Body of pancreas (tissue), 4 donors: ENCODE results near the gene ZNF837. TPM values are rescaled to one million over a fixed set of nuclear protein-coding genes. Genes with fewer than 3 reads are reported as not detected.
A peak's percentile ranks its signal among the peaks of the same experiment; 100 is the strongest.

Experiments
- ATAC-seq: fragments of 150-250 bp; one replicate; pipeline ENCODE4 v1.9.1; 2016
- DNase-seq, 4 donors: peaks; one replicate each; pipeline ENCODE4 v3.0.0-alpha.2; 2019
- H3K27ac ChIP-seq, 4 donors: fragments of 200-600 bp; sonication (generic); 1 replicate in 3 of 4; 2 replicates in 1 of 4; pipeline versions ENCODE4 v1.5.1 to v1.6.1; 2016 to 2019; ENCODE audit warnings: mild to moderate bottlenecking in 1 of 4, mixed read lengths in 1 of 4, moderate library complexity in 1 of 4
- H3K27me3 ChIP-seq, 2 donors: fragments of 200-600 bp; sonication (generic); one replicate each; pipeline ENCODE4 v1.6.0; 2016; ENCODE audit warnings: mild to moderate bottlenecking in 1 of 2
- H3K36me3 ChIP-seq, 2 donors: fragments of 200-600 bp; sonication (generic); replicated peaks in 1 of 2; 2 replicates each; pipeline ENCODE4 v1.5.1; 2016; ENCODE audit warnings: low read depth in 2 of 2; ENCODE audit not compliant: insufficient read depth in 1 of 2
- H3K4me1 ChIP-seq: fragments of 200-600 bp; sonication (generic); one replicate; pipeline ENCODE4 v1.6.0; 2016
- H3K4me3 ChIP-seq, 2 donors: fragments of 200-600 bp; sonication (generic); 1 replicate in 1 of 2; 2 replicates in 1 of 2; pipeline ENCODE4 v1.5.1; 2016 to 2019
- H3K9me3 ChIP-seq, 3 donors: fragments of 200-600 bp; sonication (generic); 1 replicate in 2 of 3; 2 replicates in 1 of 3; pipeline ENCODE4 v1.5.1; 2016
- POLR2A ChIP-seq, 3 donors: fragments of 450-650 bp; IDR thresholded peaks; one replicate each; pipeline ENCODE4 v1.6.1; 2016; ENCODE audit warnings: antibody characterized with exemption in 3 of 3, mild to moderate bottlenecking in 2 of 3
- WGBS, 2 donors: methylation state at CpG; one replicate each; pipeline ENCODE4 v1.1.5; 2017; 5-methylcytosine and 5-hydroxymethylcytosine counted together
- intact Hi-C: fragments of 100-400 bp; cut with DNase I; formaldehyde crosslinking; loops from one replicate; pipeline ENCODE4 v1.15.1; 2023
- total RNA-seq, 2 donors: library from RNA; depleted of rRNA; stranded (reverse); fragments of >200 nt; gene quantifications; one replicate each; pipeline ENCODE4 v1.1.0, GENCODE V29; 2016
- TF ChIP-seq, protein P1 (sequence below), 7 experiments: fragments of 450-650 bp in 4 of 7; fragments of 200-600 bp in 3 of 7; sonication (generic) in 3 of 7; IDR thresholded peaks; one replicate each; pipeline ENCODE4 v1.5.1; 2016 to 2019; ENCODE audit warnings: antibody characterized with exemption in 7 of 7

Gene ZNF837
- total RNA-seq, 2 donors from 2014 or later: 7.3 to 15.2 TPM

DNA sequence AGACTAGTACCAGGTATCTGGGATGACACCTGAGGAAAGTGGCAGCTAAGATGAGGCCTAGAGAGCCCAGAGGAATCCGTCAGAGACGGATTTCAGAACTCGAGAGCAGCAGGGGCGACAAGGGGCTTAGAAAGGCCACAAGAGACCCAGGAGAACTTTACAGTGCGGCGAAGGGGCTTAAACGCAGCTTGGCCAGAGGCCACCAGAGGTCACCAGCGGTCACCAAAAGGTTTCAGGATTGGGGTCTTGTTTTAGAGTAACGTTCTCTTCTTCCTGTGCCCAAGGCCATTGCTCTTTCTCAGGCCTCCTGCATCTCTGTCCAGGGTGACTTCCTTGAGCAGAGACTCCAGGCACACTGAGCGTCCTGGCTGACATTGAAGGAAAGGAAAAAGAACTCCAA lies 51.8 kb downstream of the ZNF837 start:
- TF ChIP-seq, protein P1, sequence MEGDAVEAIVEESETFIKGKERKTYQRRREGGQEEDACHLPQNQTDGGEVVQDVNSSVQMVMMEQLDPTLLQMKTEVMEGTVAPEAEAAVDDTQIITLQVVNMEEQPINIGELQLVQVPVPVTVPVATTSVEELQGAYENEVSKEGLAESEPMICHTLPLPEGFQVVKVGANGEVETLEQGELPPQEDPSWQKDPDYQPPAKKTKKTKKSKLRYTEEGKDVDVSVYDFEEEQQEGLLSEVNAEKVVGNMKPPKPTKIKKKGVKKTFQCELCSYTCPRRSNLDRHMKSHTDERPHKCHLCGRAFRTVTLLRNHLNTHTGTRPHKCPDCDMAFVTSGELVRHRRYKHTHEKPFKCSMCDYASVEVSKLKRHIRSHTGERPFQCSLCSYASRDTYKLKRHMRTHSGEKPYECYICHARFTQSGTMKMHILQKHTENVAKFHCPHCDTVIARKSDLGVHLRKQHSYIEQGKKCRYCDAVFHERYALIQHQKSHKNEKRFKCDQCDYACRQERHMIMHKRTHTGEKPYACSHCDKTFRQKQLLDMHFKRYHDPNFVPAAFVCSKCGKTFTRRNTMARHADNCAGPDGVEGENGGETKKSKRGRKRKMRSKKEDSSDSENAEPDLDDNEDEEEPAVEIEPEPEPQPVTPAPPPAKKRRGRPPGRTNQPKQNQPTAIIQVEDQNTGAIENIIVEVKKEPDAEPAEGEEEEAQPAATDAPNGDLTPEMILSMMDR (IDR thresholded peaks at IDR 0.05): no peak
- no peak for TF ChIP-seq POLR2A (IDR thresholded peaks at IDR 0.05)
- Histone ChIP-seq H3K4me1 (peaks cover 24% of the 10 kb centered on the region), H3K9me3 (no peaks in the 10 kb centered on the region), H3K36me3 (no peaks in the 10 kb centered on the region), H3K27ac (no peak overlapping the region), H3K27me3 (no peaks in the 10 kb centered on the region), H3K4me3 (no peak overlapping the region)
- WGBS, 2 donors: 68 to 80% methylated on average over 10 of the region's 10 CpGs
- DNase-seq (no peak), ATAC-seq (no peak)
- intact Hi-C loops: no loop called here

DNA sequence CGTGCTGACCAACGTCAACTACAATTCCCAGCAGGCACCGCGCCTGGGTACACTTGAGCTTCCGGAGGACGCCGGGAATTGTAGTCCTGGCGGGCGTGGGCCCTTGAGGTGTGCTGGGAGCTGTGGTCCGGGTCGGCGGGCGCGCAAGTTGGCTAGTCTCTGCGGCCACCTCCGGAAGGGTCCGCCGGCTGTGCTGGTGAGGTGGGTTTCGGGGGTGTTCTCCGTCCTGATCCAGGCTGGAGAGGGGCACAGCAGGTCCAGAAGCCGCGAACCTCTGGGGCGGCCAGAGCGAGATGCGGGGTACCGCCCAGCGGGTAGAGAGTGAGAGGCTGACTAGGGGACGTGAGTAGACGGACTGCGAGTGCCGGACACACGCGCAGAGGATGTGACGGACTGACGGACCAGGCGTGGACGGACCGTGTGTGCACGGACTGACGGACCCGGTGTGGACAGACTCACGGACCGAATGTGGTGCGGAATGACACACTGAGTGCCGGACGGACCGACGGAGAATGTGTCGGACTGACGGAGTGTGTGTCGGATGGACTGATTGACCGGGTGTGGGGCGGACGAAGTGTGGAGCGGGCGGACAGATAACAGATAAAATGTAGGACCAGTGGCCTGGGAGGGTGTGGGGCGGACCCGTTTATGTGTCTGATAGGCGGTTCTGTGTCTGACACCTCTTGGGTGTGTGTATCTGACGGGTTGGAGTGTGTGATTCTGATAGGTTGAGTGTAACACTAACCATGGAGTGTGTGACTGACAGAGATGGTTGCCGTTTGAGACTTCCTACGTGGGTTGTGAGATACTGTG lies 53.7 kb downstream of the ZNF837 start, which contains the start of gene ZSCAN22:
Gene ZSCAN22, plus strand, starts transcription at position 81 of the 813 bp plus-strand sequence. CDS start 7,809 bp downstream, outside the sequence.
- Histone ChIP-seq H3K4me1 (peaks cover 24% of the 10 kb centered on the region), H3K36me3 (no peaks in the 10 kb centered on the region), H3K27me3 (no peaks in the 10 kb centered on the region), H3K27ac (peak within 1 kb of the TSS; percentile 77 to 95 (median 90)), H3K4me3 (peak within 1 kb of the TSS; percentile 37 to 82), H3K9me3 (no peaks in the 10 kb centered on the region)
- DNase-seq (peak; percentile 96 to 99 (median 98)), ATAC-seq (peak; percentile 96)
- intact Hi-C loops: no loop called here
- WGBS, 2 donors: 0% methylated on average over 43 to 62 of the region's 62 CpGs
- TF ChIP-seq POLR2A (IDR thresholded peaks at IDR 0.05): peak in 2 of 3 donors; percentile 73 to 74
- TF ChIP-seq, protein P1 (IDR thresholded peaks at IDR 0.05): peak in 3 of 7 experiments; percentile 4 to 27 (median 22)

DNA sequence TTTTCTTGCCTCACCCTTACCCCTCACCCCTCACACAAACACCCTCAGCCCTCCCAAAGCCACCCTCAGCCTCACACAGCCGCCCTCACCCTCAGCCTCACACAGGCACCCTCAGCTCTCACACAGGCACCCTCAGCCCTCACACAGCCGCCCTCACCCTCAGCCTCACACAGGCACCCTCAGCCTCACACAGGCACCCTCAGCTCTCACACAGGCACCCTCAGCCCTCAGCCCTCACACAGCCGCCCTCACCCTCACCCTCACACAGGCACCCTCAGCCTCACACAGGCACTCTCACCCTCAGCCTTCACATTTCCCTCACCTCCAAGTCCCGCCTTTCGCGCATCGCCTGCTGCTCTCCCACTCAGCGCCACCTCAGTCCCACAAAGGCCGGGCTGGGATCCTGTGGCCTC lies 54.3 kb downstream of the ZNF837 start:
- ATAC-seq (no peak), DNase-seq (no peak)
- Histone ChIP-seq H3K27ac (peak overlapping the region; percentile 77 to 95 (median 90)), H3K36me3 (no peaks in the 10 kb centered on the region), H3K4me3 (peak overlapping the region; percentile 37 to 82), H3K9me3 (no peaks in the 10 kb centered on the region), H3K27me3 (no peaks in the 10 kb centered on the region), H3K4me1 (peaks cover 24% of the 10 kb centered on the region)
- WGBS, 2 donors: 5 to 7% methylated on average over 9 of the region's 9 CpGs
- intact Hi-C loops: no loop called here
- no peak for TF ChIP-seq POLR2A (IDR thresholded peaks at IDR 0.05)
- TF ChIP-seq, protein P1 (IDR thresholded peaks at IDR 0.05): no peak

DNA sequence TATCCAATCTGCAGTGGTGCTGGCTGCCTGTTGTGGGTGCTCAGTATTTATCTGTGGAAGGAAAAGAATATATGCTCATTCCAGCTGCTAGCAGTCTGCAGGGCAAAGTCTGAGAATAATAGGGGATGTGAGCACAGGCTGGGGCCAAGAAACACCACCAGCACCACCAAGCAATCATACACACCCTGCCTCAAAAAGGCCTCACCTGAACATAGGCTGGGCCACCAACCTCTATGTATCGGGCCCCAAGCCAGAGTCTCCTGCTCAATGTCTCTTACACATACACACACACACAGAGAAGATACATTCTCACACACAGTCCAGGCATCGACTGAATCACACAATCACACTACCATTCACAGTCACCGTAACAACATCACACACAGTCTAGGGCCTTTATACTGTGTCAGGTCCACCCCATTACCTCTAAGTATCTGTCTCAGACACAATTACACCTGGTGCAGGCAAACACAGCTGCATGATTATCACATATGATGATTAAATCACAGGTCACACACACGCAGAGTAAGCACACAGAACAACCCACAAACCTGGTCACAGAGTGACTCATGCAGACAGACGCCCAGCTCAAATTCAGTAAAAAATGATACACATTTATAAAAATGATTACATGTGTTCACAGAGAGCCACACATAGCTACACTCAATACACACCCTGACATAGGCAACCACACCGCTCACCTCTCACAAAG lies 55.4 kb downstream of the ZNF837 start:
- ATAC-seq (no peak), DNase-seq (no peak)
- H3K27me3 ChIP-seq: no peaks in the 10 kb centered on the region
- TF ChIP-seq, protein P1 (IDR thresholded peaks at IDR 0.05): no peak
- no peak for TF ChIP-seq POLR2A (IDR thresholded peaks at IDR 0.05)
- H3K36me3 ChIP-seq: no peaks in the 10 kb centered on the region
- no peaks in the 10 kb centered on the region for H3K9me3 ChIP-seq
- WGBS, 2 donors: 69 to 73% methylated on average over 6 of the region's 6 CpGs
- peaks cover 24% of the 10 kb centered on the region for H3K4me1 ChIP-seq
- no peak overlapping the region for H3K4me3 ChIP-seq
- intact Hi-C loops: no loop called here
- no peak overlapping the region for H3K27ac ChIP-seq
